H7 (cell line): ENCODE results near the gene TRAK1. TPM values are rescaled to one million over a fixed set of nuclear protein-coding genes. Genes with fewer than 3 reads are reported as not detected.

Source experiments
- DNase-seq: peaks from one replicate; pipeline ENCODE4 v3.0.0; 2012
- H3K27me3 ChIP-seq: 2 replicates; pipeline ENCODE4 v1.6.0; 2011; ENCODE audit warnings: mild to moderate bottlenecking, low read length; ENCODE audit not compliant: control insufficient read depth, insufficient read depth
- H3K36me3 ChIP-seq: replicated peaks from 2 replicates; pipeline ENCODE4 v1.5.1; 2011; ENCODE audit warnings: low read length; ENCODE audit not compliant: control insufficient read depth, insufficient read depth
- H3K4me3 ChIP-seq: 2 replicates; pipeline ENCODE4 v1.5.1; 2011; ENCODE audit warnings: low read depth, mild to moderate bottlenecking, control low read depth, low read length, moderate library complexity; ENCODE audit not compliant: insufficient read depth
- total RNA-seq: library from RNA; depleted of rRNA; stranded (reverse); fragments of >200 nt; shearing (Covaris generic); gene quantifications from 2 replicates; pipeline ENCODE4 v1.2.3, GENCODE V29; 2014

The TRAK1 gene
- total RNA-seq, 1 experiment from 2014 or later = 20.6 TPM

DNA sequence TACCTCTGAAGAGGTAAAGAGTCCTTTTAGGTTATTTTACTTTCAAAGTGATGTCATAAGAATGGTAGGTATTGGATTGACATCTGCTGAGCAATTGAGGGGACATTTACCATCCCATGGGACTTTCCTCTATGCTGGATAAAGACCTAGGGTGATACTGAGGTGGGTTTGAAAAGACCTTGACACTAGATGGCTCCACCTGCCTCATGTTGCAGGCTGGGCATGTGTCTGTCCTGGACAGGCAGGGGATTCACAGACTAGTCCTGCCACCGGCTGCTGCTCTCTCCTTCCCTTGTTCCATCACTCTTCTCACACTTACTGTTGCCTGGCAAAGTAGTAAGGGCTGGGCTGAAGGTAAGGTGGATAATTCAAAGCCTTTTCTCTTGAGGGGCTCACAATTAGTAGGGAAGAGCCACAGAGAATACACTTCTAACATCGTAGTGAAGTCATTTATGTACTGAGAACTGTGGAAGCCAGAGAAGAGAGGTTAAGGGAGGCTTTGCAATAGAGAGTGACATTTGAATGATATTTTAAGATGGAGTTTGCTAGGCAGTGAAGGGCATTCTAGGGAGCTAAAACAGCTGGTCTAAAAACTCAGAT, 27.7 kb downstream of the TRAK1 start:
- no peak overlapping the region for H3K4me3 ChIP-seq
- no peaks in the 10 kb centered on the region for H3K36me3 ChIP-seq
- no peaks in the 10 kb centered on the region for H3K27me3 ChIP-seq
- peak; percentile 82 for DNase-seq

DNA sequence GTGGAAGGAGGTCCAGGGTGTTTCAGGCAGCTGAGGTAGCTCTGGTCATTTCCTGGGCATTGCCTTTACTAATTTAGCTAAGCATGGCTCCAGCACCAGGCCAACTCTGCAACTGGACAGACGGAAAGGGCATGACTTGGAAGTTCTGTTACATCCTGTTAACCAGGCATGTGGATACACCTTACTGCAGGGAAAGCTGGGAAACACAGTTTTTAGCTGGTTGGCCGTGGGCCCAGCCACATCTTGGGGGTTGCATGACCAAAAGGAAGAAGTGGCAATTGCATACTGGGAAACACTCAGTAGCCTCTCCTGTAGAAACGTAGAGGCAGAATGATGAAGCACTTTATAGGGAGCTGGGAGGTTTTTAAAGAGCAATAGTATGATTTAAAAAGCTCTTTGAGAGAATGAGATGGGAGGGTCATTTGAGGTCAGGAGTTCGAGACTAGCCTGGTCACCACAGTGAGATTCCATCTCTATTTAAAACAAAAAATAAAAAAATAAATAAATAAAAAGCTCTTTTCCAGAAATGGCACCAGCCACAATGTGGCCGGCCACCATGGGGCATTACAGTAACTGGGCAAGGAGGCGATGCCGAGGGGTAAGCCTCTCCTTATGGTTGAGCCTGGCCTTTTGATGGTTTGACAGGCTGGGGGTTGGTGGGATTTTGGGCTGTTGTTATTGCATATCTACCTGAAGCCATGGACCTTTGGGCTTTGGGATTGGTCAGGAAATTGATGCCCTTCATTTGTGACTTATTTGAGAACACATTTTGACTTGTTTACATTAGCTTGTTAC, 28.6 kb downstream of the TRAK1 start:
- Histone ChIP-seq H3K36me3 (no peaks in the 10 kb centered on the region), H3K27me3 (no peaks in the 10 kb centered on the region), H3K4me3 (no peak overlapping the region)
- no peak for DNase-seq

DNA sequence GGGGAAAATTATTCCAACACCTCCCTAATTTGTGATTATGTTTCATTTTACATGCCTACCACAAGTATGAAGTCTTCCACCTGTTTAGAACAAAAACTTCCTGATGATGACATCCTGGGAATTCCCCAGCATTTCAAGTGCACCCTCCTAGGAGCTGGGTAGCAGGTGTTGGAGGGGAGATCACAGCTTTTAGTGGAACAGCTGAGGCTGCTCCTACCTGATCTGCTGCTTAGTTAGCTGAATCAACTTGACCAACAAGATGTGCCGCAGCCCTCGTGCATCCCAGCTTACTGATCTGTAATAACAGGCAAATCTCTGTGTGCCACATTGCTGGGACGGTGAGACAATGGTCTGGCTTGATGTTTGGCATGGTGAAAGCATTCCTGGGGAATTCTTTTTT, 29.7 kb downstream of the TRAK1 start:
- Histone ChIP-seq H3K36me3 (0 out of 2 replicates have a peak, but pooled peaks cover 1% of the 10 kb centered on the region), H3K4me3 (no peak overlapping the region), H3K27me3 (no peaks in the 10 kb centered on the region)
- DNase-seq = no peak

DNA sequence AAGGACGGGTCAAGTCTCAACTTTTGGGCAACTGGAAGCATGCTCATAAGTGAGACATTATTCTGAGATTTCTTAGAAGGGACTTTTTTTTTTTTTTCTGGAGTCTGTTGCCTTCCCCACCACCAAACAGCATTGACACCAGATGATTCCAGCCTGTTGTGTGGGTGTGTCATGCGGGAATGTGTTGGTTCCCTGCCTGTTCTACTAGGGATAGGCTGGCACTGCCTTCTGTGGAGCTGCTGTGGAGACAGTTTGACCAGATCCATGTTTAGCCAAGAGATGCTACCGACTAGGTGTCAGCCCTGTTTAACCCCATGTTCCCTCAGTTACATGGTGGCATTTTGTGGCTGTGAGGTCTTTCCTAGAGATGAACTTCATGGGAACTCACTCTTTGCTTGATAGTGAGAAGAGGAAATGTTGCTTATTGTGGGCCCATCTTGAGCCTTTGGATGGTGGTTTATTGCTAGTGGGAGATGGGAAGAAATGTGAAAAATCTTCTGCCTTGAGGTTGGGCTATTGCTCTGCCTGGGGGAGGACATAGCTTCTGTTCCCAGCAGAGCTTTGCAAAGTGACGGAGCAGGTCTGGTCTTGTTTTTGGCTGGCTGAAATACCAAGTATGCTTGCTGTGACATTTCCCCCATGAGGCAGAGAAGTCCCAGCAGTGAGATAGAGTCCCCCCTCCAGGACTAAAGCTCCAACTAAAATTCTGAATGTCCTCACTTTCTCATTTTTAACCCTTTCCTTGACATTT, 31.3 kb downstream of the TRAK1 start:
- DNase-seq = no peak

DNA sequence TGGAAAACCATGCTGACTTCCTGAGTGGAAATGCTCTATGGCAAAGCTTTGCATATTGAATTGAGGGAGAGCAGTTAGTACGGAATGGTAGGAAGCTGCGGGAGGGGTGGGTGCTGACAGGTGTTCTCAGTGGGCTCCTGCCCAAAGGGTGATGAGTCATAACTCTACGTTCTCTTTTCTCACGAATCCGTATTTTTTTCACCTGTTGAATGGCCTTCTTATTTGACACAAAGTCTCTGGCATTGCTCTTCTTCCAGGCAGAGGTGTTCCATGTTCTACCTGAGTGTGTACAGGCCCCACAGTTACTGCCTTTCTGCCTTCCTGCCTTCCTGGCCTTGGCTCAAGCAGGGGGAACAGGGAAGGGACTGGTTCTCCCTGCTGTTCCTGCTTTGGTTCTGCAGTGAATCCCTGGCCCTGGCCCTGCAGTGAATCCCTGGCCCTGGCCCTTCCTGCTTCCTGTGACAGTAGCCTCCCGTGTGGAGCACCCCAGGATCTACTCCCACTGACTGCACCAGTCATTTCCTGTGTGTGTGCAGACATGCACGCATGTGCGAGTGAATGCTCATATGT, 31.9 kb downstream of the TRAK1 start:
- DNase-seq = no peak
- Histone ChIP-seq H3K36me3 (0 out of 2 replicates have a peak, but pooled peaks cover 1% of the 10 kb centered on the region), H3K4me3 (no peak overlapping the region), H3K27me3 (no peaks in the 10 kb centered on the region)

More for the DNA sequence above, 31.3 kb downstream of the TRAK1 start:
- Histone ChIP-seq H3K4me3 (no peak overlapping the region), H3K27me3 (no peaks in the 10 kb centered on the region), H3K36me3 (0 out of 2 replicates have a peak, but pooled peaks cover 1% of the 10 kb centered on the region)

DNA sequence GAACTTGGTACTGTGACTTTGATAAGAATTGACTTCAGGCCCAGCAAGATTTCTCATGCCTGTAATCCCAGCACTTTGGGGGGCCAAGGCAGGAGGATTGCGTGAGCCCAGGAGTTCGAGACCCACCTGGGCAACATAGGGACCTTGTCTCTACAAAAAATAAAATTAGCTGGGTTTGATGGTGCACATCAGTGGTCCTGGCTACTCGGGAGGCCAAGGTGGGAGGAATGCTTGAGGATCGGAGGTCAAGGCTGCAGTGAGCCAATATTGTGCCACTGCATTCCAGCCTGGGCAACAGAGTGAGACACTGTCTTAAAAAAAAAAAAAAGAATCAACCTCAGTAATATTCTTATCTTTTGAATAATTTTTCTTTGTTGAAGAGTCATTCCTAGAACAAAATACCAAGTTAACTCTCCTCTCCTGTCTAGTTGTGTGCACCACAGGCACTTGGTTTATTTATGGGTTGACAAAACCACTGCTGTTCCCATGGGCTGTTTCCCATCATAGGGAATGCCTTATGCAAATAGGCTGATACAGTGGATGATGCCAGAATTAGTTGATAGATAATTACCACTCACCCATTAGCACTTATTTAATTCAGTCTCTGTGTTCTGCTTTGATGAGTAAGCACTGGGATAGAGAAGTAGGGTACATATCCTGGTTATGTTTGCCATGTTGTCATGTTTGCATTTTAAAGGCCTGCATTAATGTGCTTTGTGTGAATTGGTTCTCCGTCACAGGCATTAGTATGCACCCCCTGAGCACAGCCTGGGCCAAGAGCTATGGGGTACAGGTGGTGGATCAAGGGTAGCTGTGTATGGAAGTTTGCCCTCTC, 32.9 kb downstream of the TRAK1 start:
- DNase-seq = no peak
- no peak overlapping the region for H3K4me3 ChIP-seq
- 0 out of 2 replicates have a peak, but pooled peaks cover 1% of the 10 kb centered on the region for H3K36me3 ChIP-seq
- H3K27me3 ChIP-seq = no peaks in the 10 kb centered on the region

DNA sequence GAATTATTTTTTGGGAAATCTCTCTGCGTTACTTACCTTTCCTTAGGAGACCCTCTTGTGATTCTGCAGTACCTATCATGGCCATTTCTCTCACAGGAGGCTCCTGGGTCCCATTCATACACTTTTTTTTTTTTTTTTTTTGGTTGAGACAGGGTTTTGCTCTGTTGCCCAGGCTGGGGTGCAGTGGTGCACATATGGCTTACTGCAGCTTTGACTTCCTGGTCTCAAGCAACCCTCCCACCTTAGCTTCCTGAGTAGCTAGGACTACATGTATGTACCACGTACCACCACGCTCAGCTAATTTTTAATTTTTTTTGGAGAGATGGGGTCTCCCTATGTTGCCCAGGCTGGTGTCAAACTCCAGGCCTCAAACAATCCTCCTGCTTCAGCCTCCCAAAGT, 36.1 kb downstream of the TRAK1 start:
- DNase-seq = no peak
- no peaks in the 10 kb centered on the region for H3K27me3 ChIP-seq
- H3K36me3 ChIP-seq = 0 out of 2 replicates have a peak, but pooled peaks cover 1% of the 10 kb centered on the region
- H3K4me3 ChIP-seq = no peak overlapping the region

DNA sequence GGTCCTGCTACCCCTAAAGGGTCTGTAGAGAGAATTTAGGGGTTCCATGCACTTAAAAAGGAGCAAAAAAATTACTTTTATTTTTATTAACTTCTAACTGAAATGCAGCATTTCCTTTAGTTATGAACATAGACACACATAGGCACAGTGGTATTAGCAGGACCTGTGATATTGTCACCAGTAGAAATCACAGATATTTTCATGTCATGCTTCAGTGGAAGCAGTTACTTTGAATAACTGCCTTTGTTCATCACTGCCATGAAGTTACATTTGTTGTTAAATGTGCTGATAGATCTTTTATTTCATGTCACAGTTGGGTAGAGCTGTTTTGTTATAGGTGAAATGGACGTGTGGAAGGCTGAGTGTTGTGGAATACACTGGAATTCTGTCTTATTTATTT, 37.4 kb downstream of the TRAK1 start:
- Histone ChIP-seq H3K4me3 (no peak overlapping the region), H3K36me3 (0 out of 2 replicates have a peak, but pooled peaks cover 1% of the 10 kb centered on the region), H3K27me3 (no peaks in the 10 kb centered on the region)
- DNase-seq = no peak

DNA sequence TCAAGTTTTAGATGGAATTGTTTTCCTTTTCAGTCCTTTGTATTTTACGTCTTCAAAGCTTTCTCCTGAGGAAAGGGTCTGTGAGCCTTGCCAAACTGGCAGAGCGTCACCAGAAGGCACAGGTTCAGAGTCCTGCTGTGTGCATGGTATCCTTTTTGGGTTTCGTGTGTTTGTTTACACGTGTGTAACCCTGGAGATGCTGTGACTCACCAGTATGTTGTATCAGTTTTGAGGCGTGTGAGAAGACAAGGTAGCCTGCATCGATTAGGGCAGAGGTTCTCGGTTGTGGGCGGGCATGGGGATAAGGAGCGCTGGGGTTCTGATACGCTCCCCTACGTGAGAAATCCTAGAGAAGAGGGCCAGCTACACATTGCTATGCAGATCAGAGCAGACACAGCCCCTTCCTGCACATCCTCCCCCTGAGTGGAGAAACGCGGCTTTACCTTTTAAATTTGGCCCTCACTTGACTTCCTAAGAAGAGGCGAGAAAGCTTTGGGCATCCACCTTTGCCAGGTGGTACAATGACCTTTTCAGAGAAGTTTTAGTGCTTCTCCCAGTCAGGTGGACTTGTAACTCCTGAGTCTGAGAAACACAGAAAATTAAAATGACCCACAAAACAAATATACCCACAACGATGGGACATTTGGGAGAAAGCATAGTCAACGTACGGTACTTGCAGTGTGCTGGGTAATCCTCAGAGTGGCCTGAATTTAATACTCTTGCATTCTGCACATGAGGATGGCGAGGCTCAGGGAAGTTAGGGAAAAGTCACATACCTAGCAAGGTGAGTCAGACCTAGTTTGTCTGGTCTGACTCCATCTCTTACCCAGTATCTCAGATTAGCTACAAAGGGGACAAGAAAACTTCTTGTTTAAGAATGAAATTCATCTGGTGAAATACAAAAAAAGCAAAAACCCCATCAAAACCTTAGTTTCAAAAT, 38.1 kb downstream of the TRAK1 start:
- Histone ChIP-seq H3K27me3 (no peaks in the 10 kb centered on the region), H3K4me3 (no peak overlapping the region), H3K36me3 (0 out of 2 replicates have a peak, but pooled peaks cover 1% of the 10 kb centered on the region)
- no peak for DNase-seq

DNA sequence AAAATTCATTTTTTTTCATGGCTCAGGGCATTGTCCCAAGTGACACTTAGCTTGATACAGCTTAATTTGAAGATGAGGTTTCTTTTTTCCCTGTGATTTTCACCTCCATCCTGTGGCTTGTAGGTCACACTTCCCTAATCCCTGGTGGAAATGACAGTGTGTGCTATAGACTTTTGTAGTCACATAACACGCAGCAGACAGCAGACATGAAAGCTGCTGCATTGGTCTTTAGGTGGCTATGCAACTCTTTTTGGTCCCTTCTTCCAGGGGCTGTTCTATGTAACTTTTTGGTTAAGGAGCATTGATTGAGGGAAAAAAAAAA, 38.8 kb downstream of the TRAK1 start:
- H3K4me3 ChIP-seq = no peak overlapping the region
- no peaks in the 10 kb centered on the region for H3K27me3 ChIP-seq
- 0 out of 2 replicates have a peak, but pooled peaks cover 1% of the 10 kb centered on the region for H3K36me3 ChIP-seq
- DNase-seq = no peak

DNA sequence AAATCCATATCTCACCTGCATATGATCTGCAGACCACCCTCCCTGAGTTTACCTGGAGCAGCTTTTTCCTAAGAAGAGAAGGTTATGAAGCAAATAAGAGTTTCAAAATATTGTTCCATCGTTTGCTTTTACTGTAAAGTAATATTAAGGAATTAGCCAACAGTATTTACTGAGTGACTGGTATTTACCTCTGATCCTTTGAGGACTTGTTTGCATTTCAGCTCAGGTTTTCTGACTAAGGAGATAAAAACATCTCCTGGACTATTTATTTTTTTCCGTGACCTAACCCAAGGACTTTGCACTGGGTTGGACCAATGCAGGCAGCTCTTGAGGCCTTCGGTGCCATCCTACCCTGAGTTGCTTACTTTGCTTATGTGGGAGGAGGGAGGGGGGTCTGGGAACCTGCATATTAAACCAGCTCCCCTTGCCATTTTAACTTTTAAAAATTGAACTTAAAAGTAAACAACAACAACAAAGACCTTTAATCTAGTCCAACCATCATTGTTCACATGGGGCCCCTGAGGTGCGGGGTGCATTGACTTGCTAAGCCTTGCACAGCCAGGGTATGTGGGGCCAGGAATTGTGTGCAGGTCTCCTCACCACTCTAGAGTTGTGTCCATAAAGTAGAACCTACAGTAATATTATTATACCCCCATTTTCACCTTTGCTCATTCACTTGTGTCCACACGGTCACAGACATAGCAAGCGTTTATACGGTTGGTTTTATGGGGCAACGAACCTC, 39.3 kb downstream of the TRAK1 start:
- no peaks in the 10 kb centered on the region for H3K36me3 ChIP-seq
- H3K27me3 ChIP-seq = no peaks in the 10 kb centered on the region
- DNase-seq = no peak
- H3K4me3 ChIP-seq = no peak overlapping the region

DNA sequence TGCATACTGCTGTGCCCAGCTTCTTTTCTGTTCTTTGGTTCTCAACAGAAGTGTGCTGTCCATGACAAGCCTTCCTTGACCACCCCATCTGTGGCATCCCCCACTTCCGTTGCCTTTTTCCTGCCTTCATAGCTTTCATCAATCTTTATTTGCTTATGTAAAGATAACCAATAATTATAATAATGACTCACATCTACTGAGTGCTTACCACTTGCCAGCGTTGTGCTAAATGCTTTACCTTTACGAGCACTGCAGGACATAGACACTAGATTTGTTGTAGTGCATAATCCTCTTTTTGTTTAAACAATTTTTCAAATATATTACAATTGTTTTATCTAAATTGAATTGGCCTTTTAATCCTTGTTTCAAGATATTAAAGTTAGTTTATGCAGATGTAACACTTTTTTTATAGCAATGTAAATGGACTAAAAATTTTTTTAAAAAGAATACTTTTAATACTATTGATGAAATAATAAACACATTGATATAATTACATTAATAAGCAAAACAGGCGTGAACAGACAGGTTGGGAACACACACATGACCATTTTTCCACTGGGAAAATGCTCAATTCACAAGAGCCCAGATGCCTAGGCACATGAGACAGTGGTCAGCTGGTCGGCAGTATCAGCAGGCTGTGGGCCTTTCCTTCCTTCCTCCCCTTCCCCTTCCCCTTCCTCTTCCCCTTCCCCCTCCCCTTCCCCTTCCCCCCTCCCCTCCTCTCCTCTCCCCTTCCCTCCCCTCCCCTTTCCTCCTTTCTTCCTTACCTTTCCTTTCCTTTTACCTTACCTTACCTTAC, 42.5 kb downstream of the TRAK1 start:
- DNase-seq = no peak
- no peak overlapping the region for H3K4me3 ChIP-seq

More for the DNA sequence above, 42.5 kb downstream of the TRAK1 start:
- H3K27me3 ChIP-seq = no peaks in the 10 kb centered on the region
- H3K36me3 ChIP-seq = no peaks in the 10 kb centered on the region
